ENCODE results near the gene LMO1.

DNA sequence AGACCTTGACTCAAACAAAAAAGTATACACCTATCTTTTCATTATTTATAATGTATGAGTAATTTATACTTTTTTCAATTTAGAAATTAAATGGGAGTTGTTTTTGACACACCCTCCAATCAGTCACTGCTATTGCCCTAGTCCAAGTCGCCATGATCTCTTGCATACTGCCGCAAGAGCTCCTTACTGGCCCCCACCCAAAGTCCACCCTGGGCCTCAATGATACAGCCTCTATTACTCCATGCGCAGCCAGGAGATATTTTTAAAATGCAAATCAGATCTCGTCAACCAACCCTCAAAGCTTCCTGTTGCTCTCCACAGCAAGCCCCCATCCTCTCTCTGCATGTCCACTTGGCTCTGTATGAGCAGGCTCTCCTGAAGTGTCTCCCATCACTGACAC lies 12.8 kb upstream of the LMO1 start:
- no peak for TF ChIP-seq CTCF (IDR thresholded peaks at IDR 0.05)
- TF ChIP-seq ZFX (IDR thresholded peaks at IDR 0.05; ENCODE audit: borderline replicate concordance) = no peak

All from 22Rv1 (cell line).